HEK293 (cell line): ENCODE measurements around the gene CNOT4.

Experiments
- TCF7L2 ChIP-seq: IDR thresholded peaks from 2 replicates; pipeline ENCODE4 v1.6.1; 2011; ENCODE audit warnings: low read depth, mild to moderate bottlenecking, inconsistent platforms, low read length, moderate library complexity, borderline replicate concordance
- ZNF16 ChIP-seq: fragments of 450-650 bp; formaldehyde crosslinking; IDR thresholded peaks from 2 replicates; pipeline ENCODE4 v1.5.1; 2016; ENCODE audit warnings: low read depth, missing biosample characterization, missing genetic modification characterization

DNA sequence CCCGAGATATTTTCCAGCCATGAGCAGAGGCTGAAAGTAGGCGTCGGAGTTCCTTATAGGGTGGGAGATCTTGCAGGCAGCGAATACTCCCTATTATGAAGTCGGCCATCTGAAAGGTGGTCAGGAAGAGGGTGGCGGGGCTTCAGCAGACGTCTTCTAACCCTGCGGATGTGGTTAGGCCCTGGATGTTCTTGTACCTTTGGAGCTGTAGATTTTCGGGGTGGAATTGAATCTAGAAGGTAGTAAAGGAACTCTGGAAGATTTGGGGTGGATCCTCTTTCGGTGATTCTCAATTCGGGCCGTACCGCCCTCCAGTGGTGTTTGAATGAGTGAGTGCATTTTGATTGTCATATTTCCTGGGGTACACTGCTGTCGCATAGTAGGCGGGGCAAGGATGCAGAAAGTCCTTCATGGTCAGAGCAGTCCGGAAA lies 48.5 kb upstream of the CNOT4 start:
- TF ChIP-seq ZNF16 (tag by site-specific recombination), result no peak
- no peak for TF ChIP-seq TCF7L2
